ENCODE data around the gene SPTSSA.
"Not testable (repeated sequence)": the region's sequence is repeated elsewhere in the genome, so short reads cannot be mapped to it uniquely, and the experiment has no call there.

Gene SPTSSA

GRCh38 chr14:34462132-34462893 is at the start of gene SPTSSA:
Gene SPTSSA (minus strand): TSS chr14:34462240. CDS start chr14:34462207, 33 bp downstream.
- peak; percentile 95 for DNase-seq

GRCh38 chr14:34507884-34508283 is 45.8 kb upstream of the SPTSSA start:
- DNase-seq: no peak

- DNase-seq: no peak
These were observed 45.4 kb upstream of the SPTSSA start for GRCh38 chr14:34507459-34507858.

GRCh38 chr14:34505124-34505491 is 43.1 kb upstream of the SPTSSA start:
- not testable (repeated sequence) for DNase-seq

- DNase-seq: not testable (repeated sequence)
These were observed 42.0 kb upstream of the SPTSSA start for GRCh38 chr14:34504027-34504426.

- DNase-seq: no peak
These were observed 40.6 kb upstream of the SPTSSA start for GRCh38 chr14:34502545-34503225.

- no peak for DNase-seq
These were observed 40.0 kb upstream of the SPTSSA start for GRCh38 chr14:34502001-34502400.

GRCh38 chr14:34501004-34501580 is 39.1 kb upstream of the SPTSSA start:
- no peak for DNase-seq

GRCh38 chr14:34498684-34499412 is 36.8 kb upstream of the SPTSSA start:
- peak; percentile 7 for DNase-seq

- peak; percentile 67 for DNase-seq
These were observed 34.9 kb upstream of the SPTSSA start for GRCh38 chr14:34496679-34497513.

- DNase-seq: no peak
These were observed 34.1 kb upstream of the SPTSSA start for GRCh38 chr14:34496007-34496678.

- no peak for DNase-seq
These were observed 27.3 kb upstream of the SPTSSA start for GRCh38 chr14:34489324-34489723.

GRCh38 chr14:34488528-34488927 is 26.5 kb upstream of the SPTSSA start:
- DNase-seq: no peak

- no peak for DNase-seq
These were observed 22.7 kb upstream of the SPTSSA start for GRCh38 chr14:34484726-34485125.

GRCh38 chr14:34482463-34482862 is 20.4 kb upstream of the SPTSSA start:
- no peak for DNase-seq

- DNase-seq: no peak
These were observed 17.7 kb upstream of the SPTSSA start for GRCh38 chr14:34479694-34480093.

GRCh38 chr14:34478261-34478660 is 16.2 kb upstream of the SPTSSA start:
- DNase-seq: no peak

GRCh38 chr14:34476036-34476435 is 14.0 kb upstream of the SPTSSA start:
- not testable (repeated sequence) for DNase-seq

GRCh38 chr14:34475163-34475562 is 13.1 kb upstream of the SPTSSA start:
- DNase-seq: no peak

- DNase-seq: no peak
These were observed 12.2 kb upstream of the SPTSSA start for GRCh38 chr14:34474187-34474679.

- no peak for DNase-seq
These were observed 10.8 kb upstream of the SPTSSA start for GRCh38 chr14:34472706-34473279.
